Activated naive CD8-positive, alpha-beta T cell treated with anti-CD3 and anti-CD28 coated beads, Interleukin-2, amount 50 U/mL, for 24 hours (primary cell): ENCODE results near the gene ZBED5.

Experiments used
- ATAC-seq: fragments of 150-1000 bp; cut with Tn5 transposase; one replicate; pipeline ENCODE4 v1.10.0; 2021
- DNase-seq: peaks from one replicate; pipeline ENCODE4 v3.0.0; 2021
- H3K27ac Mint-ChIP-seq: one replicate; pipeline ENCODE4 v1.8.0; 2021; ENCODE audit warnings: mild to moderate bottlenecking, mixed read lengths
- H3K27me3 Mint-ChIP-seq: one replicate; pipeline ENCODE4 v1.8.0; 2021; ENCODE audit warnings: mixed read lengths
- H3K36me3 Mint-ChIP-seq: one replicate; pipeline ENCODE4 v1.8.0; 2021; ENCODE audit warnings: low read depth, mixed read lengths
- H3K4me1 Mint-ChIP-seq: one replicate; pipeline ENCODE4 v1.8.0; 2021; ENCODE audit warnings: mixed read lengths
- H3K4me3 Mint-ChIP-seq: one replicate; pipeline ENCODE4 v1.8.0; 2021; ENCODE audit warnings: mild to moderate bottlenecking, moderate library complexity, mixed read lengths
- H3K9me3 Mint-ChIP-seq: one replicate; pipeline ENCODE4 v1.8.0; 2021; ENCODE audit warnings: mixed read lengths

The ZBED5 gene

GRCh38 chr11:10864688-10865087, 6.8 kb upstream of the ZBED5 start:
- H3K4me3 Mint-ChIP-seq, result no peak overlapping the region
- peaks cover 27% of the 10 kb centered on the region for H3K4me1 Mint-ChIP-seq
- ATAC-seq, result no peak
- H3K36me3 Mint-ChIP-seq, result no peaks in the 10 kb centered on the region
- H3K27ac Mint-ChIP-seq, result no peak overlapping the region
- DNase-seq, result no peak
- H3K27me3 Mint-ChIP-seq, result no peaks in the 10 kb centered on the region
- H3K9me3 Mint-ChIP-seq, result no peaks in the 10 kb centered on the region

- H3K36me3 Mint-ChIP-seq, result no peaks in the 10 kb centered on the region
- no peak overlapping the region for H3K4me3 Mint-ChIP-seq
- no peaks in the 10 kb centered on the region for H3K9me3 Mint-ChIP-seq
- no peaks in the 10 kb centered on the region for H3K27me3 Mint-ChIP-seq
- peaks cover 26% of the 10 kb centered on the region for H3K4me1 Mint-ChIP-seq
- H3K27ac Mint-ChIP-seq, result no peak overlapping the region
- no peak for ATAC-seq
- no peak for DNase-seq
Observed at GRCh38 chr11:10862446-10862845, 4.6 kb upstream of the ZBED5 start.

- no peak overlapping the region for H3K4me3 Mint-ChIP-seq
- DNase-seq, result no peak
- H3K4me1 Mint-ChIP-seq, result peaks cover 27% of the 10 kb centered on the region
- no peaks in the 10 kb centered on the region for H3K9me3 Mint-ChIP-seq
- H3K36me3 Mint-ChIP-seq, result no peaks in the 10 kb centered on the region
- H3K27ac Mint-ChIP-seq, result no peak overlapping the region
- no peak for ATAC-seq
- H3K27me3 Mint-ChIP-seq, result no peaks in the 10 kb centered on the region
Observed at GRCh38 chr11:10861799-10862198, 3.9 kb upstream of the ZBED5 start.

- H3K4me3 Mint-ChIP-seq, result no peak overlapping the region
Observed at GRCh38 chr11:10861047-10861446, 3.2 kb upstream of the ZBED5 start.

GRCh38 chr11:10858439-10859325, 829 bp upstream of the ZBED5 start:
- DNase-seq (peak; percentile 50), ATAC-seq (peak; percentile 18)
- Mint-ChIP-seq H3K27ac (peak overlapping the region; percentile 98), H3K36me3 (peaks cover 18% of the 10 kb centered on the region), H3K4me1 (peaks cover 40% of the 10 kb centered on the region), H3K9me3 (no peaks in the 10 kb centered on the region), H3K27me3 (no peaks in the 10 kb centered on the region), H3K4me3 (peak overlapping the region; percentile 99)

More at GRCh38 chr11:10861047-10861446, 3.2 kb upstream of the ZBED5 start:
- Mint-ChIP-seq H3K9me3 (no peaks in the 10 kb centered on the region), H3K4me1 (peaks cover 31% of the 10 kb centered on the region), H3K27me3 (no peaks in the 10 kb centered on the region), H3K36me3 (peaks cover 5% of the 10 kb centered on the region), H3K27ac (peak overlapping the region; percentile 15)
- DNase-seq (no peak), ATAC-seq (no peak)

- DNase-seq, result no peak
- Mint-ChIP-seq H3K9me3 (no peaks in the 10 kb centered on the region), H3K27ac (peak overlapping the region; percentile 98), H3K4me3 (peak overlapping the region; percentile 99), H3K27me3 (no peaks in the 10 kb centered on the region), H3K36me3 (peaks cover 29% of the 10 kb centered on the region), H3K4me1 (peaks cover 48% of the 10 kb centered on the region)
- ATAC-seq, result peak; percentile 20
Observed at GRCh38 chr11:10857459-10857708, 469 bp downstream of the ZBED5 start.

- peak overlapping the region; percentile 99 for H3K4me3 Mint-ChIP-seq
- peak overlapping the region; percentile 98 for H3K27ac Mint-ChIP-seq
- ATAC-seq (no peak), DNase-seq (no peak)
- H3K36me3 Mint-ChIP-seq, result peaks cover 34% of the 10 kb centered on the region
- H3K27me3 Mint-ChIP-seq, result no peaks in the 10 kb centered on the region
- H3K4me1 Mint-ChIP-seq, result peaks cover 53% of the 10 kb centered on the region
- H3K9me3 Mint-ChIP-seq, result no peaks in the 10 kb centered on the region
Observed at GRCh38 chr11:10856689-10857458, 979 bp downstream of the ZBED5 start.

- H3K4me1 Mint-ChIP-seq, result peaks cover 49% of the 10 kb centered on the region
- ATAC-seq (no peak), DNase-seq (no peak)
- H3K27me3 Mint-ChIP-seq, result no peaks in the 10 kb centered on the region
- peaks cover 41% of the 10 kb centered on the region for H3K36me3 Mint-ChIP-seq
- H3K4me3 Mint-ChIP-seq, result no peak overlapping the region
- no peak overlapping the region for H3K27ac Mint-ChIP-seq
- H3K9me3 Mint-ChIP-seq, result no peaks in the 10 kb centered on the region
Observed at GRCh38 chr11:10855295-10855694, 2.6 kb downstream of the ZBED5 start.

GRCh38 chr11:10847960-10848860, 9.6 kb downstream of the ZBED5 start:
- Mint-ChIP-seq H3K27ac (no peak overlapping the region), H3K9me3 (peaks cover 4% of the 10 kb centered on the region), H3K4me3 (no peak overlapping the region), H3K4me1 (peaks cover 28% of the 10 kb centered on the region), H3K36me3 (peaks cover 26% of the 10 kb centered on the region), H3K27me3 (no peaks in the 10 kb centered on the region)
- ATAC-seq (no peak), DNase-seq (no peak)

- Mint-ChIP-seq H3K4me1 (peaks cover 19% of the 10 kb centered on the region), H3K36me3 (peaks cover 12% of the 10 kb centered on the region), H3K4me3 (no peak overlapping the region), H3K9me3 (peaks cover 4% of the 10 kb centered on the region), H3K27ac (no peak overlapping the region), H3K27me3 (no peaks in the 10 kb centered on the region)
- no peak for ATAC-seq
- DNase-seq, result no peak
Observed at GRCh38 chr11:10846660-10847059, 11.2 kb downstream of the ZBED5 start.

- Mint-ChIP-seq H3K4me1 (peaks cover 19% of the 10 kb centered on the region), H3K36me3 (peaks cover 8% of the 10 kb centered on the region), H3K27ac (no peak overlapping the region), H3K4me3 (no peak overlapping the region), H3K9me3 (peaks cover 4% of the 10 kb centered on the region), H3K27me3 (no peaks in the 10 kb centered on the region)
- no peak for DNase-seq
- no peak for ATAC-seq
Observed at GRCh38 chr11:10845589-10845988, 12.3 kb downstream of the ZBED5 start.

GRCh38 chr11:10844796-10845195, 13.1 kb downstream of the ZBED5 start:
- Mint-ChIP-seq H3K4me1 (peaks cover 19% of the 10 kb centered on the region), H3K36me3 (peaks cover 6% of the 10 kb centered on the region), H3K9me3 (peaks cover 4% of the 10 kb centered on the region), H3K4me3 (no peak overlapping the region), H3K27ac (no peak overlapping the region), H3K27me3 (no peaks in the 10 kb centered on the region)
- no peak for ATAC-seq
- no peak for DNase-seq

GRCh38 chr11:10844356-10844755, 13.5 kb downstream of the ZBED5 start:
- H3K9me3 Mint-ChIP-seq, result peaks cover 4% of the 10 kb centered on the region
- peaks cover 19% of the 10 kb centered on the region for H3K4me1 Mint-ChIP-seq
- no peaks in the 10 kb centered on the region for H3K27me3 Mint-ChIP-seq
- no peak overlapping the region for H3K27ac Mint-ChIP-seq
- peaks cover 2% of the 10 kb centered on the region for H3K36me3 Mint-ChIP-seq
- ATAC-seq, result no peak
- DNase-seq, result no peak
- H3K4me3 Mint-ChIP-seq, result no peak overlapping the region

- ATAC-seq, result no peak
- Mint-ChIP-seq H3K9me3 (no peaks in the 10 kb centered on the region), H3K36me3 (no peaks in the 10 kb centered on the region), H3K27ac (no peak overlapping the region), H3K27me3 (no peaks in the 10 kb centered on the region), H3K4me1 (no peaks in the 10 kb centered on the region), H3K4me3 (no peak overlapping the region)
- DNase-seq, result no peak
Observed at GRCh38 chr11:10838881-10839280, 19.0 kb downstream of the ZBED5 start.
